KOPT-K1 (cell line): ENCODE data around the gene ERGIC1.

ENCODE experiments used
- H3K27ac ChIP-seq: fragments of 200-600 bp; sonication (generic); 2 replicates; pipeline ENCODE4 v1.5.1; 2016; ENCODE audit warnings: antibody characterized with exemption, mild to moderate bottlenecking, low read depth, low read length; ENCODE audit not compliant: poor library complexity, severe bottlenecking
- H3K36me3 ChIP-seq: fragments of 200-600 bp; sonication (generic); 2 replicates; pipeline ENCODE4 v1.5.1; 2017; ENCODE audit warnings: antibody characterized with exemption, mild to moderate bottlenecking, low read length, moderate library complexity; ENCODE audit not compliant: insufficient read depth
- H3K9me3 ChIP-seq: fragments of 200-600 bp; sonication (generic); 2 replicates; pipeline ENCODE4 v1.5.1; 2017; ENCODE audit warnings: antibody characterized with exemption, low read length, mild to moderate bottlenecking; ENCODE audit not compliant: insufficient read depth, poor library complexity, severe bottlenecking

The ERGIC1 gene

DNA sequence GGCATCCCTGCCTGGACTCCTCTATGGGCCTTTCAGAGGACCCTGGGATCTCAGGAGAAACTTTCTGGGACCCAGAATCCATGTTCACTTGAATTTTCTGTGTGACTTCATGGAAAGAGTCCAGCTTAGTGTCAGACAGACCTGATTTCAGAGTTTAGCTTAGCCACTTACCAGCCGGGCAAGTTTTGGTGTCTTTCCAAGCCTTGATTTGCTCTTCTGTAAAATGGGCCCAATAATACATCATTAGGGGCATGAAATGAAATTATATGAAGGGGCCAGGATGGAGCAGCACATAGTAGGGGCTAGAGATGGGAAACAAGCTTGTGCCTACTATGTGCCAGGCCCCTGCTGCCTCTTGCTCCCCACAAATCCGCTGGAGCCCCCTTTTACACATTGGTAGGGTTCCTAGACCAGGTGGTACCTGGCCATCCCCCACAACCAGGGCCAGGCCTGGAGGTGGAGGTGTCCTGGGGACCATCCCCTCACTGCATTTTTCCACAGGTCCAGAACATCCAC lies 92.0 kb downstream of the ERGIC1 start:
- H3K36me3 ChIP-seq: peaks cover 93% of the 10 kb centered on the region
- H3K9me3 ChIP-seq: no peaks in the 10 kb centered on the region
- H3K27ac ChIP-seq: no peak overlapping the region

- H3K27ac ChIP-seq: no peak overlapping the region
- peaks cover 92% of the 10 kb centered on the region for H3K36me3 ChIP-seq
- no peaks in the 10 kb centered on the region for H3K9me3 ChIP-seq
Observed at GRCh38 chr5:172926796-172927195, 92.7 kb downstream of the ERGIC1 start.

DNA sequence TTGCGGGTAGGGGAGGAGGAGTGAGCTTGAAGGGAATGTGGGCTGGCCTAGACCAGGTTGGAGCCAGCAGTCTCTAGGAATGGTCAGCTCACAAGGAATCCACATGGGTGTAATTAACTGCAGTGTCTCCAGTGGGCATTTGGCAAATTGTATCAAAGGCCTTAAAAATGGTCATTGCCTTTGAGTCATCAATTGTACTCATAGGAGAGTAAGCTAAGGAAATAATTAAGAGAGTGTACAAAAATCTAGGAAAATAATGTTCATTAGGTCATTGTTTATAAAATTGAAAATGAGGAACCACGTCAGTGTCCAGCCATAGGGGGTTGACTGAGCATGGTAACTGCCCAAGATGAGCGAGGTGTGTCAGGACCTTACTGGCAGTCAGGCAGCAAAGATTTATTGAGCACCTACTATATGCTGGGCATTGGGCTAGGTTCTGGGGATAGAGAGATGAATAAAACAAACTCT lies 95.4 kb downstream of the ERGIC1 start:
- Histone ChIP-seq H3K9me3 (no peaks in the 10 kb centered on the region), H3K27ac (no peak overlapping the region), H3K36me3 (peaks cover 93% of the 10 kb centered on the region)

- Histone ChIP-seq H3K36me3 (peaks cover 96% of the 10 kb centered on the region), H3K9me3 (no peaks in the 10 kb centered on the region), H3K27ac (no peak overlapping the region)
Observed at GRCh38 chr5:172931001-172931536, 97.0 kb downstream of the ERGIC1 start.

DNA sequence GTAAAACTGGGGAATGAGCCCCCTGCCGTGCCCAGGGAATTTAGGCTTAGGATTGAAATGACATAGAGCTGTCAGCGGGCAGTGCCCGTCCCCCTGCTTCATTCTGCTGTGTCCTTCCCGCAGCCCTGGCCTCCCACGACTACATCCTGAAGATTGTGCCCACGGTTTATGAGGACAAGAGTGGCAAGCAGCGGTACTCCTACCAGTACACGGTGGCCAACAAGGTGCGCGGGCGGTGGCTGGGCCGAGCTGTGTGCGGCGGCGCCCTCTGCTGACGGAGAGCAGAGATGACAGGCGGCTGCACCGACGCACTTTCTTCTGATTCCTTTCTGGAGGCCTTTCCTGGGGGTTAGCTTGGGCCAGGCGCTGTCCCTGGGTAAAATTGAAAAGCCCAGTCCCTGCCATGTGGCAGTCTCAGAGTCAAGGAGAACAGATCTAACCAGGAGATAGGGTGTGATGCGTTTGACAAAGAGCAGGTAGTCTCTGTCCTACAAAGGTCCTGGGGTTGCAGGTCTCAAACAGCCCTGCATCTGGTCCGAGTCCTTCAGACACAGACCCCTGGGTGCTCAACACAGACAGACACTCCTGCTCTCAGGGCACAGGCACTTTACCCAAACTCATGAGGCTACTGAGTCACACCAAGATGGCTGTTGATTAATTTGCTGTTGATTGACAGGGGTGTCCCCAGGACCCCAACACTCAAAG lies 98.4 kb downstream of the ERGIC1 start:
- no peaks in the 10 kb centered on the region for H3K9me3 ChIP-seq
- H3K27ac ChIP-seq: no peak overlapping the region
- H3K36me3 ChIP-seq: peaks cover 96% of the 10 kb centered on the region

- Histone ChIP-seq H3K36me3 (peaks cover 96% of the 10 kb centered on the region), H3K9me3 (no peaks in the 10 kb centered on the region)
Observed at GRCh38 chr5:172933238-172933637, 99.2 kb downstream of the ERGIC1 start.

DNA sequence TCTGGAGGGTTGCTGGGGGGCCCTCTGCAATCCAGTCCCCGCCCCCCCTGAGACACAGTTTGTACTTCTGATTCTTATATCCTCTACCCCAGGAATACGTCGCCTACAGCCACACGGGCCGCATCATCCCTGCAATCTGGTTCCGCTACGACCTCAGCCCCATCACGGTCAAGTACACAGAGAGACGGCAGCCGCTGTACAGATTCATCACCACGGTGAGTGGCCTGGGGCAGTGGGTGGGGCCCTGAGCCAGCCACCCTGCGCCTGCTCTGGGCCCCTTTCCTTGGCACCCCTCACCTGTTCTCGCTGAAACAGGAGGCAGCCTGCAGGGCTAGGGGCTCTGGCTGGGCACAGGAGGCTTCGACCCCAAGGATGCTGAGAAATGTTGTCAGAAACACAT lies 101.0 kb downstream of the ERGIC1 start:
- H3K36me3 ChIP-seq: peaks cover 99% of the 10 kb centered on the region
- H3K27ac ChIP-seq: no peak overlapping the region
- no peaks in the 10 kb centered on the region for H3K9me3 ChIP-seq

More at GRCh38 chr5:172933238-172933637, 99.2 kb downstream of the ERGIC1 start:
- H3K27ac ChIP-seq: no peak overlapping the region

- Histone ChIP-seq H3K36me3 (peaks cover 99% of the 10 kb centered on the region), H3K27ac (no peak overlapping the region), H3K9me3 (no peaks in the 10 kb centered on the region)
Observed at GRCh38 chr5:172936401-172936800, 102.3 kb downstream of the ERGIC1 start.

GRCh38 chr5:172939071-172939470 lies 105.0 kb downstream of the ERGIC1 start:
- peaks cover 99% of the 10 kb centered on the region for H3K36me3 ChIP-seq
- no peaks in the 10 kb centered on the region for H3K9me3 ChIP-seq
- no peak overlapping the region for H3K27ac ChIP-seq

DNA sequence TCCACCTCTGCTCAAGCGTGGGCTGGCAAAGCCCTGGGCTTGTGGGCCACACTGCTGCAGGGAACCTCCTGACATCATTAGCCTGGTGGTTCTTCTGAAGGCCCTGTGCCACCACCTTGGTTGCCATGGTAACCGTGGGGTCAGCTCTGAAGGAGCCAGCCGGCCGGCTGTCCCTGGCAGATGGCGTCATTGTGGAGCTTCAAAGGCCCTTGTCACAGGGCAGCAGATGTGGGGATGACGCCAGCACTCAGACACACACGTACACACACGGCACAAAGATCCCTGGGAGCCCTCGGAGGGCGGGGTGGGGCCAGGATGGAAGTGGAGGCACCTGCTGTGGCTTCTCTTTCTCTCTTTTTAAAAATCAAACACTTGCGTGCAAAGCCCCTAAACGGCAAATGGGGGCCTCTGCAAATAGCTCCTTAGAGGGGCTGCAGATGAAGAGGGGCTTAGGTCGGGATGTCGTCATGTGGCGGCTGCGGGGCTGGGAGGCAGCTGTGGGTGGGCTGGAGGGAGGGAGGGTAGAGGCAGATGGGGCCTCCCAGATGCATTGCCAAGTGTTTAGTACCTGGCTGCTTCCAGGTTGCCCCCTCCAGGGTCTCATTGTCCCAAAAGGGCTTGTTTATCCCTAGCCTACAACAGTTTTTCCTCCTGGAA lies 105.7 kb downstream of the ERGIC1 start:
- H3K36me3 ChIP-seq: peaks cover 98% of the 10 kb centered on the region
- no peaks in the 10 kb centered on the region for H3K9me3 ChIP-seq
- no peak overlapping the region for H3K27ac ChIP-seq

DNA sequence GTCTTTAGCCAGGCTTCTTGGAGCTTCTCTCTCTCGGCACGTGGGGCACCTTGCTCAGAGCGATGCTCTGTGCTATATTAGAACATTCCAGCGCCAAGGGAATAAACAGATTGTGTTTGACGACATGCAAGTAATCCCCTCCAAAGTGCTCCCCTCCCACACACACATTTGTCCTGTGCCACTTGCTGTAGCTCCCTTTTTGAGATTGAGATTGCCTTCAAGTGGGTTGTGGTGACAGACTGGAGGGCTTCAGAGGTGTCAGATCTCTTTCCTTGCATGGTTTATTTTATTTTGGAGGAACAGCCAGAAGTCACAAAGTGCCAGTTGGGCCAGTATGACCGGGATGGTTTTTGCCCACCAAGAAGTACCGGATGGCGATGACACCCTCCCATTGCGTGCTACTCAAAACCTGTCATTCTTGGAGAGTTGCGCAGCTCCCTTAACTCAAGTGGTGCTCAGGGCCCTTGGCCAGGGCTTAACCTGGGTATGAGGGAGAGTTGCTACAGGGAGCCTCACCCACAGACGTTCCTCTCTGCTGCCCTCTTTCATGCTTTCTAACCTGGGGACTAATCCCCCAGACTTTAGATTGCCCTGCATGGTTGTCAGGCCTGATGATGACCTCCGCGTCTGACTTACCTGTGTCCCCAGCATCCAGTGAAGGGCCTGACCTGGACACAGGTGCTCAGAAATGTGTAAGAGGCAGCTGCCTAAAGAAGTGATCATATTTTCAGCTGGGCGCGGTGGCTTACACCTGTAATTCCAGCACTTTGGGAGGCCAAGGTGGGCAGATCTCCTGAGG lies 106.4 kb downstream of the ERGIC1 start:
- Histone ChIP-seq H3K9me3 (no peaks in the 10 kb centered on the region), H3K36me3 (peaks cover 98% of the 10 kb centered on the region), H3K27ac (no peak overlapping the region)

DNA sequence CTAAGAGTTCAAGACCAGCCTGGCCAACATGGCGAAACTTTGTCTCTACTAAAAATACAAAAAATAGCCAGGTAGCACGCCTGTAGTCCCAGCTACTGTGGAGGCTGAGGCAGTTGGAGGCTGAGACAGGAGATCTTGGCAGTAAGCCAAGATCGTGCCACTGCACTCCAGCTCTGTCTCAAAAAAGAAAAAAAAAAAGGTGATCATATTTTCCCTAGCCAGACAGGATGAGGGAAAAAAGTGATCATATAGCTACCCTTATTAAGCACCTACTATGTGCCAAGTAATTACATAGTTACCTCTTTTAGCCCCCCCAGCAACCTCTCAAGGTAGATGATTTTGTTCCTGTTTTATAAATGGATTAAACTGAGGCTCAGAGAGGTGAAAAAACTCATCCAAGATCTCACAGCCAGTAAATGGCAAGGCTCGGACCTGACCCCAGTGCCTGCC lies 107.0 kb downstream of the ERGIC1 start:
- Histone ChIP-seq H3K36me3 (peaks cover 98% of the 10 kb centered on the region), H3K9me3 (no peaks in the 10 kb centered on the region), H3K27ac (no peak overlapping the region)

- H3K27ac ChIP-seq: no peak overlapping the region
Observed at GRCh38 chr5:172942556-172942955, 108.5 kb downstream of the ERGIC1 start.

DNA sequence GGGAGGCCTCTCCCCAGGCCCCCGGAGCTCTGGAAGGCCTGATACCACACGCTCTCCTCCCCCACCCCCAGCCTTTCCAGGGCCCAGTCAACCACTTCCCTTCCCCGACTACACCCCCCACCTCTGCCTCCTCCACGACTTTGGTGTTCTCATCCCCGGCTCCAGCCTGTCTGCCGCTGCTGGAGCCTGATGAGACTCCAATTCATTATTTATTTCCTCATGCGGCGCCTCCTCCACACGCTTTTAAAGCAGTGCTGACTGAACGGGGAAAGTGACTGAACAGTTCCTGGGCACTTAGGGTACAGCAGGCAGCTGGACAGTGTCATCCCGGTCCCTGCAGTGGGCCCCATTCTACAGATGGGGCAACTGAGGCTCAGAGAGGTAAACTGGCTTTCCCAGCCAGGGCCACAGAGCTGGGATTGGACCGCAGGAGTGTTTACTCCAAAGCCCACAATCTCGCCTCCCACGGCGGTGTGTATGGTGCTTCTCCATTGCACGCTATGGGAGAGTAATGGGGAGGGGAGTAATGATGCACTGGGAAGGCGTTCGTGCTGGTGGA lies 109.3 kb downstream of the ERGIC1 start:
- no peaks in the 10 kb centered on the region for H3K9me3 ChIP-seq
- no peak overlapping the region for H3K27ac ChIP-seq
- peaks cover 98% of the 10 kb centered on the region for H3K36me3 ChIP-seq

More at GRCh38 chr5:172942556-172942955, 108.5 kb downstream of the ERGIC1 start:
- H3K36me3 ChIP-seq: peaks cover 98% of the 10 kb centered on the region
- H3K9me3 ChIP-seq: no peaks in the 10 kb centered on the region
